NOMO-1 (cell line): ENCODE data around the gene NUTM2E.
"Not testable (repeated sequence)": the region's sequence is repeated elsewhere in the genome, so short reads cannot be mapped to it uniquely, and the experiment has no call there.

Experiments
- DNase-seq, 2 experiments: peaks; one replicate each; lab custom pipeline; 2025; ENCODE audit not compliant: unreplicated experiment in 2 of 2; lab: John Stamatoyannopoulos, UW

NUTM2E gene

GRCh38 chr10:79826496-79827215 is at the start of gene NUTM2E:
NUTM2E (plus strand) TSS chr10:79826739; CDS start chr10:79841741, 15,002 bp downstream.
- DNase-seq = peak; percentile 12 to 57

GRCh38 chr10:79777997-79778396 is 48.5 kb upstream of the NUTM2E start:
- DNase-seq = not testable (repeated sequence)

GRCh38 chr10:79779310-79779938 is 47.1 kb upstream of the NUTM2E start:
- DNase-seq = peak; percentile 1 to 55

GRCh38 chr10:79779992-79780391 is 46.5 kb upstream of the NUTM2E start:
- DNase-seq = not testable (repeated sequence)

GRCh38 chr10:79781584-79781983 is 45.0 kb upstream of the NUTM2E start:
- not testable (repeated sequence) for DNase-seq

GRCh38 chr10:79787455-79787952 is 39.0 kb upstream of the NUTM2E start:
- not testable (repeated sequence) for DNase-seq

- DNase-seq = not testable (repeated sequence)
These were observed 37.2 kb upstream of the NUTM2E start for GRCh38 chr10:79789351-79789750.

GRCh38 chr10:79791906-79792517 is 34.5 kb upstream of the NUTM2E start:
- not testable (repeated sequence) for DNase-seq

GRCh38 chr10:79799337-79799736 is 27.2 kb upstream of the NUTM2E start:
- not testable (repeated sequence) for DNase-seq

- not testable (repeated sequence) for DNase-seq
These were observed 20.7 kb upstream of the NUTM2E start for GRCh38 chr10:79805857-79806256.

- DNase-seq = not testable (repeated sequence)
These were observed 14.6 kb upstream of the NUTM2E start for GRCh38 chr10:79811895-79812294.

GRCh38 chr10:79816290-79816689 is 10.2 kb upstream of the NUTM2E start:
- not testable (repeated sequence) for DNase-seq

GRCh38 chr10:79823387-79823786 is 3.2 kb upstream of the NUTM2E start:
- not testable (repeated sequence) for DNase-seq

GRCh38 chr10:79825587-79826011 is 940 bp upstream of the NUTM2E start:
- DNase-seq = not testable (repeated sequence)

- DNase-seq = not testable (repeated sequence)
These were observed 426 bp upstream of the NUTM2E start for GRCh38 chr10:79826131-79826495.

- not testable (repeated sequence) for DNase-seq
These were observed 7.3 kb downstream of the NUTM2E start for GRCh38 chr10:79833833-79834232.

- not testable (repeated sequence) for DNase-seq
These were observed 9.4 kb downstream of the NUTM2E start for GRCh38 chr10:79835891-79836290.

- not testable (repeated sequence) for DNase-seq
These were observed 10.4 kb downstream of the NUTM2E start for GRCh38 chr10:79836891-79837290.

GRCh38 chr10:79838441-79838840 is 11.9 kb downstream of the NUTM2E start:
- not testable (repeated sequence) for DNase-seq

- DNase-seq = not testable (repeated sequence)
These were observed 26.8 kb downstream of the NUTM2E start for GRCh38 chr10:79853191-79853854.

- DNase-seq = not testable (repeated sequence)
These were observed 35.7 kb downstream of the NUTM2E start for GRCh38 chr10:79862269-79862668.
